Right lobe of liver (tissue), 4 donors: Measurements from ENCODE around the gene TPST2.

Experiments
- POLR2A ChIP-seq: fragments of 450-650 bp; IDR thresholded peaks from one replicate; pipeline ENCODE4 v1.6.1; 2017; ENCODE audit warnings: antibody characterized with exemption, mild to moderate bottlenecking
- TF ChIP-seq, protein P1 (sequence below), 4 donors: fragments of 200-600 bp in 3 of 4; fragments of 450-650 bp in 1 of 4; IDR thresholded peaks; one replicate each; pipeline versions ENCODE4 v1.5.1 to v1.8.0; 2016 to 2022; ENCODE audit warnings: antibody characterized with exemption in 4 of 4, mild to moderate bottlenecking in 2 of 4
- donor health status: DM: no; HTN: no; CAD: no.
- donor health status: DM: no; HTN: no; CAD: no.
- donor health status: DM: no; HTN: yes; CAD: no.

DNA sequence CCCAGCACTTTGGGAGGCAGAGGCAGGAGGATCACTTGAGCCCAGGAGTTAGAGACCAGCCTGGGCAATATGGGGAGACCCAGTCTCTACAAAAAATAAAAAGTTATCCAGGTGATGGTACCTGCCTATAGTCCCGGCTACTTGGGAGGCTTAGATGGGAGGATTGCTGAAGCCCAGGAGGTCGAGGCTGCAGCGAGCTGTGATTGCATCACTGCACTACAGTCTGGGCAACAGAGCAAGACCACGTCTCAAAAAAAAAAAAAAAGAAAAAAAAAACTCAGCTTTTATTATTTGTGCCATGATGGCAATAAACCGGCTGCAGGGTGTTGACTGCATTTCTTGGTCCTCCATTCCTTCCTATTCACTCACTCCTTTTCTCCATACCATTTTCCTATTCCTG is 44.1 kb downstream of the TPST2 start:
- TF ChIP-seq POLR2A: no peak
- TF ChIP-seq, protein P1, sequence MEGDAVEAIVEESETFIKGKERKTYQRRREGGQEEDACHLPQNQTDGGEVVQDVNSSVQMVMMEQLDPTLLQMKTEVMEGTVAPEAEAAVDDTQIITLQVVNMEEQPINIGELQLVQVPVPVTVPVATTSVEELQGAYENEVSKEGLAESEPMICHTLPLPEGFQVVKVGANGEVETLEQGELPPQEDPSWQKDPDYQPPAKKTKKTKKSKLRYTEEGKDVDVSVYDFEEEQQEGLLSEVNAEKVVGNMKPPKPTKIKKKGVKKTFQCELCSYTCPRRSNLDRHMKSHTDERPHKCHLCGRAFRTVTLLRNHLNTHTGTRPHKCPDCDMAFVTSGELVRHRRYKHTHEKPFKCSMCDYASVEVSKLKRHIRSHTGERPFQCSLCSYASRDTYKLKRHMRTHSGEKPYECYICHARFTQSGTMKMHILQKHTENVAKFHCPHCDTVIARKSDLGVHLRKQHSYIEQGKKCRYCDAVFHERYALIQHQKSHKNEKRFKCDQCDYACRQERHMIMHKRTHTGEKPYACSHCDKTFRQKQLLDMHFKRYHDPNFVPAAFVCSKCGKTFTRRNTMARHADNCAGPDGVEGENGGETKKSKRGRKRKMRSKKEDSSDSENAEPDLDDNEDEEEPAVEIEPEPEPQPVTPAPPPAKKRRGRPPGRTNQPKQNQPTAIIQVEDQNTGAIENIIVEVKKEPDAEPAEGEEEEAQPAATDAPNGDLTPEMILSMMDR (IDR thresholded peaks at IDR 0.05): no peak
